Esophagus mucosa (tissue), 1 donor: ENCODE measurements around the gene LSM6. TPM values are rescaled to one million over a fixed set of nuclear protein-coding genes. Genes with fewer than 3 reads are reported as not detected.

Experiments
- ATAC-seq: fragments of 200-7000 bp; cut with Tn5 transposase; one replicate; pipeline ENCODE4 v1.9.1; 2020
- total RNA-seq: library from RNA; stranded (reverse); gene quantifications from one replicate; pipeline ENCODE4 v1.2.4, GENCODE V29; 2023
- donor health status: DM: yes; HTN: yes; CAD: no.

The LSM6 gene
- total RNA-seq = 19.6 TPM

- peak; percentile 96 for ATAC-seq
Measured at GRCh38 chr4:146175541-146176453, at the start of gene LSM6. TSS of gene LSM6 (plus strand) at chr4:146175718. CDS start at chr4:146182922, 7,204 bp downstream.

DNA sequence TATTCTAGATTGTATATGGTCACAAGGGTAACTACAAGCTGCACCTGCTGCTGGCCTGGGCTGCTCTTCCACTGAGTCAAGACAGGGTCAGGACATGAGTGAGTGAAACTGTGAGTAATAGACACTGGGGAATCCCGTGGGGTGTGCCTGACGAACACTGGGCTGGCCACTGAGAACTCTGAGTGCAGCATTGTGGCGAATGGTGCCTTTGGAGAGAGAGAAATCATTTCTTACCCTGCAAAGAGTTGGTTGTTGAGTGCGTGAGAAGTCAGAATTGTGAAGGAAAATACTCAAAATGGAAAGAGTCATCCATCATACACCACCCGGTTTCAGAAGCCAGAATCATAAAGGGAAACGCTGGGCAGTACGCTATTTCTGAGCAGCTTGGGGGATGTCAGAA, 43.1 kb upstream of the LSM6 start:
- peak; percentile 96 for ATAC-seq

DNA sequence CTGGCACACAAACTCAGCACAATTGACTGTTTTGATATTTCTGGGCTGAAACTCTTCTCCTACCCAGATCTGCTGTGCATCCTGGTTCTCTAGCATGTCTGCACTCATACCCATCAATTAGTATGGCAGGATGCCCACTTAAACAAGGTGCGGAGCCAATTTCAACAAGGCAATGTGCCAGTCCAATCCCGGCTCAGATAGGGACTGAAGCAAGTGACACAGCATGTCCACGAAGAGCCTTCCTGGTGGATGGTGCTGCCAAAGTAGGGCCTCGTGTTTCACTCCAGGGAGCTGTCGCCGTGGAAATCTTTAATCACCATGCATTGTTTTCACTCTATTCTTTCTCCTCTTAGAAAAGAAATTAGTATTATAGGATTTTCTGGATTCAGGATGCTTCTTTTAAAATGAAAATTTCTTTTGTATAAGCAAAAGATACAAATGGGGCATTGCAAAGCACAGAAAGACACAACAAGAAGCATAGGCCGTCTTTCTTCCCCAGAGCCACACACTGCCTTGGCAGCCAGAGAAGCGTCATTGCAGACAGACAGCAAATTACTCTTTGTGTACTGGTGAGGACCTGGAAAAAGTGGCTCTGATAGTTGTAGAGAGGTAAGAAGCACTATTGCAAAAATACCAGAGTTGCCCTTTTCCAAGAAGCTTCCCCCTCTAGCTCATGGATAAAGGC, 40.6 kb upstream of the LSM6 start:
- ATAC-seq = peak; percentile 71

- ATAC-seq = no peak
Measured at GRCh38 chr4:146135941-146136340, 39.6 kb upstream of the LSM6 start.

DNA sequence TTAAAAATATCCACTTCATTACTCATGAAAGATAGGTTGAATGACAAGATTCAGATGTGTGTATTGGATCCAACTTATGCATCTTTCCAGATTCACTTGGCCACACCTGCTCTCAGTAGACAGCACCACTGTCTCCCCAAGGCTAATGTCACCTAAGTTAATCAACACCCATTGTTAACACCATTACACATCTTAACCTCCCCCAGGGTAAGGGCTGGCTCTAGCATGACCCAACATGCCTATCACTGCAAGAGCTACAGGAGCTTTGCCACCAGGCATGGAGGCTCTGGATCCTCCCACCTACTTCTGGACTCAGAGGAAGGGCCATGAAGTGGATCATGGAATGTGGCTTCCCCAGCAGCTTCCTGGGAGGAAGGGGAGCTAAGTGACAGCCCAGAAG, 32.8 kb upstream of the LSM6 start:
- peak; percentile 87 for ATAC-seq

GRCh38 chr4:146143888-146144287, 31.6 kb upstream of the LSM6 start:
- ATAC-seq = no peak

GRCh38 chr4:146146918-146147317, 28.6 kb upstream of the LSM6 start:
- no peak for ATAC-seq

GRCh38 chr4:146148021-146148420, 27.5 kb upstream of the LSM6 start:
- ATAC-seq = no peak

- no peak for ATAC-seq
Measured at GRCh38 chr4:146154057-146154456, 21.5 kb upstream of the LSM6 start.

DNA sequence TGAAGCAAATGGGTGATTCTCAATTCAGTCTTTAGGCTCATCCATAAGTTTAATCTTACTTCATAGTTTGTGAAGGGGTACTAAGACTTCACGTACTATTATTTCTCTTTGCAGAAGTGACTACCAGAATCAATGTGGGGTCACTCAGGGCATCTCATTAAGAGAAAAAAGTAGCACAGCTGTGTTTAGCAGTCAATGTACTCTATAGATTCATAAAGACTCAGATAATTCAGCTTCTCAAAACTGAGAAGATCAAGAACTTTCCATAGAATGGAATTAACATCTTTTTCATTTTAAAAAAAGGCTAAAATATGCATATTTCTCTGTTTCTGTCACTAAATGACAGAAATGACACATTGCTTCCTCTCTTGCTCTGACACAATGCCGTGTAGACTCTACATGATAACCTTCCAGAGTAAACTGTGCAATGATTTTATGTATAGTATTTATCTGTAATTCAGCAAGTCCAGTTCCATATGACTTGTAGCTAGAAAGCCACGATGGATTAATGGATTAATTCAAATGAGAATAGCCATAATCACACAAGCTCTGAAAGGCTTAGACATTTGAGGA, 20.3 kb upstream of the LSM6 start:
- no peak for ATAC-seq

DNA sequence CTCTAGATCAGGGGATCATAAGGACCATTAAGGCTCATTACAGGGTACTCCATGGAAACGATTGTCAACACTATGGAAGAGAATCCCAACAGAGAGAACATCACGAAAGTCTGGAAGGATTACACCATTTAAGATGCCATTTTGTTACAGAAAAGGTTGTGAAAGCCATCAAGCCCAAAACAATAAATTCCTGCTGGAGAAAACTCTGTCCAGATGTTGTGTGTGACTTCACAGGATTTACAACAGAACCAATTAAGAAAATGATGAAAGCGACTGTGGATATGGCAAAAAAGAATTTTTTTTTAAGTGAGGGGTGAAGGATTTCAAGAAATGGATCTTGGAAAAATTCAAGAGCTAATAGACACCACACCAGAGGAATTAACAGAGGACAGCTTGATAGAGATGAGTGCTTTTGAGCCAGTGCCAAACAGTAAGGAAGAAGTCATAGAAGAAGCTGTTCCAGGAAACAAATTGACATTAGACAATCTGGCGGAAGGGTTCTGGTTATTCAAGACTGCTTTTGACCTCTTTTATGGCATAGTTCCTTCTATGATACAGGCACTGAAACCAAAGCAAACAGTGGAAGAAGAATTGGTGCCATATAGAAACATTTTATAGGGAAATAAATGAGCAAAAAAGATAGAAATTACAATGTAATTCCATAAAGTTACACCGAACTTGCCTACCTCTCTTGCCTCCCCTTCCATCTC, 17.3 kb upstream of the LSM6 start:
- no peak for ATAC-seq

DNA sequence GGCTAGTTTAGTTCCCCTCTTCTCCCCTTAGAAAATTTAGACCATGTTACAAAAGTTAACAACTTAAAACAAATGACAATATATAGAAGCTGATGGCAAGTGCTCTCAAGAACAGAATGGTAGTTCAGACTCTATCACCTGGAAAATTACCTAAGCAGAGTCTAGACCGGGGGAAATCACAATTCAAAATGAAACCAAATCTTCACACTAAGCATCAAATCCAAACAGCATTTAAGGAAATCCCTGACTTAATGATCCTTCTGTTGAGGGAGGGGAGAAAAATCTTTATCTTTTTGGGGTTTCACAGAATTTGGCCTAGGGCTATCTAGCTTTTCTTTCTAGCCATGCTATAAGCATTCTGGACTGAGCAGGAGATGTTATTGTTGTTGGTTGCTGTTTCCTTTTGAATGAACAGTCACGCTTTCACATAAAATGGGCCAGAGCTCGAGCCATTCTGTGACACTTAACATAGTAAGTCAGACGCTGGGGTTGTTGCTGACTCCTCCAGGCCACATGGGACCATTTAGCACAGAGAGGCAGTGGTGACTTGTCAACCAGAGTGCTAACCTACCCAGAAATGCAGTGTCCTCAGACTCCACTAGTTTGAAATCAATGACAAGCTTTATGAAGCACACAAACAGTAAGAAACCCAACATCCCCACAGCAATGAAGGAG, 16.0 kb upstream of the LSM6 start:
- ATAC-seq = no peak

GRCh38 chr4:146161243-146161642, 14.3 kb upstream of the LSM6 start:
- no peak for ATAC-seq

GRCh38 chr4:146165221-146165620, 10.3 kb upstream of the LSM6 start:
- ATAC-seq = no peak

- peak; percentile 59 for ATAC-seq
Measured at GRCh38 chr4:146165840-146166239, 9.7 kb upstream of the LSM6 start.

- ATAC-seq = no peak
Measured at GRCh38 chr4:146170149-146170548, 5.4 kb upstream of the LSM6 start.

DNA sequence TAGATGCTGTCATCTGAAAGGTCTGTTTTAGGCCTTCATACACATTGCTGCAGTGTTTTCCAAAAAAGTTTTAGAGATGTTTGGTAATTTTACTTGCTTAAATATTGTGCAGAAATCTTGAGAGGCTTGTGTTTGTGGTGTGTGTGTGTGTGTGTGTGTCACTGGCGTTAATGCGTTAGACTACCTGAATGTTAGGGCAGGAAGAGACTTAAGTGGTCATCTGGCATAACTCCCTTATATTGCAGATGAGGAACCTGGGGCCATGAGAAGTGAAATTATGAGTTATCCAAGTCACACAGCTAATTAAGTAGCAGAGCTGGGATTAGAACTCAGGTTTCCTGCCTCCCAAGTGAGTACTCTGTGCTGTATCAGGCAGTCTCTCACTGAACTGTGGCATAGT, 1.4 kb downstream of the LSM6 start:
- no peak for ATAC-seq

- no peak for ATAC-seq
Measured at GRCh38 chr4:146178126-146178525, 2.6 kb downstream of the LSM6 start.

GRCh38 chr4:146179784-146180370, 4.4 kb downstream of the LSM6 start:
- ATAC-seq = no peak

DNA sequence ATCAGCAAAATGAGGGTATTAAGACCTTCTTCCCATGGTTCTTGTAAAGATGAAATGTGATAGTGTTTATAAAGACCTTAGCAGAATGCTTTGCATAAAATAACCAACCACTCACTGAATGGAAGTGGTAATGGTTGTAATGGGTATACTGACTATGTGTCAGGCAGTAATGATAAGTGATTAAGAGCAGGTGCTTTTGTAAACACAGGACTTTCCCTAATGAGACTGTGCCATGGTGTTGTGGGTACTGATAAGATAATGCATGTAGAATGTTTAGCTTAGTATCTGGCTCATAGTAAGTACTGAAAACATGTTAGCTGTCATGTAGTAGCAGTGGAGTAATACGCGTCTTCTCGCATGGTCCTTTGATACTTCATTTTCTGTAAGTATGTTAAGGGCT, 6.9 kb downstream of the LSM6 start:
- no peak for ATAC-seq

DNA sequence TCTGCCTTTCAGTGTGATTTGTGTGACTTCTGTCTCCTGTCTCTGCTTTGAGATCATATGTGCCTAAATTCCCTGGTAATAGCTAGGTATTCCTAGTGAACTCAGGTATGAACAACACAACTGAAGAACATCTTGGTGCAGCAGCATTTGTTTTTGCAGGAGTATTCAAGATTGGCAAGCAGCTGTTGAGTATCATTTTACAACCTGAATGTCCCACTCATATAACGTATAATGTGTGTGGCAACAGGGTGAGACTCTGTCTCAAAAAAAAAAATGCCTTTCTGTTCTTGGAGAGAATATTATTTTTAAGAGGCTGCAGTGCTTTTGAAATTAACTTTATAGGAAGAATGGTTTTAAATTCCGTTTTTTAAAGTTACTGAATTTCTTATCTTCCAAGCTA, 7.7 kb downstream of the LSM6 start:
- ATAC-seq = no peak

GRCh38 chr4:146186041-146186440, 10.5 kb downstream of the LSM6 start:
- ATAC-seq = no peak
